Neuronal stem cell (in vitro differentiated cells): ENCODE measurements around the gene LPIN3.

Source experiments
- DNase-seq: peaks from one replicate; pipeline ENCODE4 v3.0.0-alpha.2; 2013; ENCODE audit warnings: low spot score
- H2AFZ ChIP-seq: one replicate; pipeline ENCODE4 v1.6.1; 2013; ENCODE audit warnings: mild to moderate bottlenecking, low read length, inconsistent platforms
- H2AK5ac ChIP-seq: 2 replicates; pipeline ENCODE4 v1.6.1; 2013; ENCODE audit warnings: low read depth, mild to moderate bottlenecking, inconsistent platforms, low read length, moderate library complexity, mixed read lengths
- H2BK120ac ChIP-seq: 2 replicates; pipeline ENCODE4 v1.6.1; 2013; ENCODE audit warnings: low read depth, mild to moderate bottlenecking, inconsistent platforms, low read length, moderate library complexity, mixed read lengths
- H2BK12ac ChIP-seq: one replicate; pipeline ENCODE4 v1.6.1; 2013; ENCODE audit warnings: low read length, inconsistent platforms
- H2BK15ac ChIP-seq: 2 replicates; pipeline ENCODE4 v1.6.1; 2013; ENCODE audit warnings: mild to moderate bottlenecking, low read length, inconsistent platforms, mixed read lengths
- H2BK5ac ChIP-seq: one replicate; pipeline ENCODE4 v1.6.1; 2013; ENCODE audit warnings: inconsistent platforms, mild to moderate bottlenecking, low read length, moderate library complexity
- H3K14ac ChIP-seq: one replicate; pipeline ENCODE4 v1.6.1; 2013; ENCODE audit warnings: low read length, inconsistent platforms
- H3K18ac ChIP-seq: 2 replicates; pipeline ENCODE4 v1.6.1; 2013; ENCODE audit warnings: low read length, inconsistent platforms
- H3K23ac ChIP-seq: 2 replicates; pipeline ENCODE4 v1.6.1; 2013; ENCODE audit warnings: low read depth, mild to moderate bottlenecking, mixed read lengths, low read length, inconsistent platforms; ENCODE audit not compliant: poor library complexity
- H3K27ac ChIP-seq: replicated peaks from 3 replicates; pipeline ENCODE4 v1.5.1; 2013; ENCODE audit warnings: low read length, inconsistent platforms
- H3K27me3 ChIP-seq, 3 experiments: 2 replicates each; pipeline ENCODE4 v1.6.1; 2013; ENCODE audit warnings: low read length in 3 of 3, mild to moderate bottlenecking in 2 of 3, inconsistent platforms in 1 of 3, low read depth in 1 of 3, mixed read lengths in 1 of 3, moderate library complexity in 1 of 3; ENCODE audit not compliant: control insufficient read depth in 3 of 3, insufficient read depth in 3 of 3
- H3K36me3 ChIP-seq, 2 donors: replicated peaks in 1 of 2; 2 replicates each; pipeline ENCODE4 v1.6.1; 2013; ENCODE audit warnings: low read length in 2 of 2; ENCODE audit not compliant: control insufficient read depth in 2 of 2, insufficient read depth in 2 of 2
- H3K4ac ChIP-seq: 2 replicates; pipeline ENCODE4 v1.6.1; 2013; ENCODE audit warnings: inconsistent platforms, mild to moderate bottlenecking, low read length, moderate library complexity
- H3K4me1 ChIP-seq, 2 donors: 1 replicate in 1 of 2; 2 replicates in 1 of 2; pipeline ENCODE4 v1.6.1; 2013; ENCODE audit warnings: low read length in 2 of 2, low read depth in 1 of 2; ENCODE audit not compliant: control insufficient read depth in 2 of 2, insufficient read depth in 1 of 2
- H3K4me2 ChIP-seq: one replicate; pipeline ENCODE4 v1.6.1; 2013; ENCODE audit warnings: mild to moderate bottlenecking, low read length, inconsistent platforms; ENCODE audit not compliant: insufficient read depth, poor library complexity, severe bottlenecking
- H3K4me3 ChIP-seq, 2 donors: 2 replicates each; pipeline ENCODE4 v1.5.1; 2013; ENCODE audit warnings: low read length in 2 of 2, mild to moderate bottlenecking in 2 of 2, inconsistent platforms in 1 of 2, moderate library complexity in 1 of 2
- H3K79me1 ChIP-seq: one replicate; pipeline ENCODE4 v1.6.1; 2013; ENCODE audit warnings: low read depth, mild to moderate bottlenecking, inconsistent platforms, low read length, moderate library complexity
- H3K9ac ChIP-seq: one replicate; pipeline ENCODE4 v1.6.1; 2013; ENCODE audit warnings: mild to moderate bottlenecking, low read depth, low read length, inconsistent platforms; ENCODE audit not compliant: poor library complexity
- H3K9me3 ChIP-seq, 2 donors: replicated peaks in 1 of 2; 2 replicates each; pipeline versions ENCODE3 to v1.6.1; 2013; ENCODE audit warnings: low read length in 2 of 2, mild to moderate bottlenecking in 2 of 2, inconsistent platforms in 1 of 2, low read depth in 1 of 2, mixed read lengths in 1 of 2, moderate library complexity in 1 of 2; ENCODE audit not compliant: control insufficient read depth in 2 of 2, insufficient read depth in 1 of 2
- H4K8ac ChIP-seq: one replicate; pipeline ENCODE4 v1.6.1; 2013; ENCODE audit warnings: low read depth, mild to moderate bottlenecking, inconsistent platforms, low read length, moderate library complexity
- H4K91ac ChIP-seq: one replicate; pipeline ENCODE4 v1.6.1; 2013; ENCODE audit warnings: low read length, low read depth, mild to moderate bottlenecking, inconsistent platforms; ENCODE audit not compliant: poor library complexity
- WGBS, 2 donors: extraction: QIAGEN DNeasy Blood & Tissue Kit; methylation state at CpG; one replicate each; pipeline ENCODE4 v1.1.7; 2013; ENCODE audit warnings: missing lambda C conversion rate in 2 of 2, mixed read lengths in 1 of 2; ENCODE audit not compliant: insufficient read length in 2 of 2, insufficient replicate concordance in 1 of 2; ENCODE audit errors: extremely low coverage in 2 of 2; 5-methylcytosine and 5-hydroxymethylcytosine counted together

The LPIN3 gene

GRCh38 chr20:41394081-41394480, 53.5 kb downstream of the LPIN3 start:
- no peaks in the 10 kb centered on the region for H3K9me3 ChIP-seq
- no peak overlapping the region for H3K4me2 ChIP-seq
- peak overlapping the region; percentile 47 for H2BK12ac ChIP-seq
- no peak overlapping the region for H2AFZ ChIP-seq
- H3K79me1 ChIP-seq: no peaks in the 10 kb centered on the region
- H4K91ac ChIP-seq: no peak overlapping the region
- no peaks in the 10 kb centered on the region for H3K36me3 ChIP-seq
- no peak overlapping the region for H3K27ac ChIP-seq
- no peak overlapping the region for H3K4me3 ChIP-seq
- H2BK120ac ChIP-seq: no peak overlapping the region
- no peak overlapping the region for H4K8ac ChIP-seq
- no peak overlapping the region for H2BK15ac ChIP-seq
- DNase-seq: no peak
- H3K27me3 ChIP-seq: no peaks in the 10 kb centered on the region
- H2BK5ac ChIP-seq: no peak overlapping the region
- no peak overlapping the region for H3K14ac ChIP-seq
- no peak overlapping the region for H3K9ac ChIP-seq
- H3K23ac ChIP-seq: no peak overlapping the region
- H3K18ac ChIP-seq: peak overlapping the region; percentile 79
- H3K4ac ChIP-seq: peak overlapping the region; percentile 91
- peak overlapping the region; percentile 64 for H2AK5ac ChIP-seq
- peaks cover 26 to 33% of the 10 kb centered on the region in 2 donors for H3K4me1 ChIP-seq
- WGBS, 2 donors: no CpG with 5 or more reads among the region's 2 CpGs

- H3K36me3 ChIP-seq: no peaks in the 10 kb centered on the region
- H3K4me1 ChIP-seq: peaks cover 22 to 30% of the 10 kb centered on the region in 2 donors
- no peak overlapping the region for H4K8ac ChIP-seq
- DNase-seq: no peak
- no peak overlapping the region for H3K9ac ChIP-seq
- H2AK5ac ChIP-seq: peak overlapping the region; percentile 99
- H2BK120ac ChIP-seq: peak overlapping the region; percentile 32
- no peak overlapping the region for H3K14ac ChIP-seq
- peak overlapping the region; percentile 8 for H2AFZ ChIP-seq
- no peak overlapping the region for H3K4me3 ChIP-seq
- H3K27me3 ChIP-seq: no peaks in the 10 kb centered on the region
- peak overlapping the region; percentile 76 for H3K4ac ChIP-seq
- no peak overlapping the region for H2BK12ac ChIP-seq
- H3K4me2 ChIP-seq: no peak overlapping the region
- H3K9me3 ChIP-seq: no peaks in the 10 kb centered on the region
- H4K91ac ChIP-seq: no peak overlapping the region
- peak overlapping the region; percentile 91 for H3K18ac ChIP-seq
- H2BK5ac ChIP-seq: no peak overlapping the region
- no peaks in the 10 kb centered on the region for H3K79me1 ChIP-seq
- no CpG with 5 or more reads among the region's 9 CpGs for WGBS, 2 donors
- H2BK15ac ChIP-seq: peak overlapping the region; percentile 82
- H3K23ac ChIP-seq: no peak overlapping the region
- H3K27ac ChIP-seq: no peak overlapping the region
These were observed 54.5 kb downstream of the LPIN3 start for GRCh38 chr20:41394931-41395666.

- Histone ChIP-seq H2BK12ac (peak overlapping the region; percentile 79), H4K8ac (no peak overlapping the region), H3K9me3 (no peaks in the 10 kb centered on the region), H3K36me3 (no peaks in the 10 kb centered on the region), H4K91ac (no peak overlapping the region), H2BK120ac (peak overlapping the region; percentile 65), H3K4me3 (peak overlapping the region in 1 of 2 donors; percentile 30), H2BK15ac (peak overlapping the region; percentile 55), H2AK5ac (peak overlapping the region; percentile 31), H2BK5ac (peak overlapping the region; percentile 26), H3K9ac (no peak overlapping the region), H3K4ac (no peak overlapping the region), H3K27me3 (no peaks in the 10 kb centered on the region), H3K14ac (peak overlapping the region; percentile 15), H3K4me2 (no peak overlapping the region), H3K23ac (no peak overlapping the region), H3K27ac (peak overlapping the region; percentile 29), H2AFZ (peak overlapping the region; percentile 8), H3K18ac (peak overlapping the region; percentile 90), H3K4me1 (peaks cover 19 to 30% of the 10 kb centered on the region in 2 donors), H3K79me1 (no peaks in the 10 kb centered on the region)
- no CpG with 5 or more reads among the region's 18 CpGs for WGBS, 2 donors
- DNase-seq: peak; percentile 30
These were observed 55.3 kb downstream of the LPIN3 start for GRCh38 chr20:41395667-41396664.

GRCh38 chr20:41398408-41398807, 57.8 kb downstream of the LPIN3 start:
- Histone ChIP-seq H2BK120ac (no peak overlapping the region), H2AFZ (no peak overlapping the region), H3K14ac (no peak overlapping the region), H3K18ac (no peak overlapping the region), H3K9me3 (no peaks in the 10 kb centered on the region), H2BK12ac (no peak overlapping the region), H3K9ac (no peak overlapping the region), H3K4me3 (no peak overlapping the region), H3K4ac (no peak overlapping the region), H2AK5ac (no peak overlapping the region), H2BK15ac (no peak overlapping the region), H4K8ac (no peak overlapping the region), H2BK5ac (no peak overlapping the region), H3K27ac (no peak overlapping the region), H3K27me3 (no peaks in the 10 kb centered on the region), H3K4me2 (no peak overlapping the region), H3K79me1 (no peaks in the 10 kb centered on the region), H4K91ac (no peak overlapping the region), H3K4me1 (peaks cover 4 to 19% of the 10 kb centered on the region in 2 donors), H3K23ac (no peak overlapping the region), H3K36me3 (peaks cover 4 to 13% of the 10 kb centered on the region in 2 donors)
- no CpG with 5 or more reads among the region's 2 CpGs for WGBS, 2 donors
- no peak for DNase-seq
